Cardiac fibroblast (primary cell): ENCODE results near the gene WDR62.

Experiments
- DNase-seq, 2 donors: peaks; one replicate each; pipeline versions ENCODE4 v3.0.0 to v3.0.0-alpha.2; 2010; ENCODE audit warnings: low read depth in 2 of 2
- H3K4me3 ChIP-seq, 2 donors: replicated peaks in 1 of 2; 1 replicate in 1 of 2; 2 replicates in 1 of 2; pipeline ENCODE4 v1.5.1; 2011; ENCODE audit warnings: low read depth in 2 of 2, low read length in 2 of 2, mild to moderate bottlenecking in 2 of 2, moderate library complexity in 1 of 2
- CTCF ChIP-seq: IDR thresholded peaks from one replicate; pipeline ENCODE4 v1.5.1; 2011; ENCODE audit warnings: low read depth, mild to moderate bottlenecking, low read length, inconsistent platforms

The WDR62 gene

GRCh38 chr19:36051637-36052036 is 3.1 kb upstream of the WDR62 start:
- DNase-seq: no peak
- no peak overlapping the region for H3K4me3 ChIP-seq
- no peak for TF ChIP-seq CTCF

GRCh38 chr19:36054119-36054732 is 471 bp upstream of the WDR62 start, which contains the start of gene THAP8:
TSS of gene THAP8 (minus strand) at chr19:36054285. CDS start at chr19:36054217, 68 bp downstream.
- peak within 1 kb of the TSS; percentile 64 to 81 for H3K4me3 ChIP-seq
- TF ChIP-seq CTCF: peak; percentile 57
- peak; percentile 99 to 100 for DNase-seq

GRCh38 chr19:36058481-36059179 is 3.9 kb downstream of the WDR62 start:
- TF ChIP-seq CTCF: no peak

GRCh38 chr19:36059180-36059910 is 4.6 kb downstream of the WDR62 start:
- DNase-seq: no peak
- H3K4me3 ChIP-seq: no peak overlapping the region
- TF ChIP-seq CTCF: no peak

More at GRCh38 chr19:36058481-36059179, 3.9 kb downstream of the WDR62 start:
- DNase-seq: no peak
- H3K4me3 ChIP-seq: no peak overlapping the region

GRCh38 chr19:36060430-36060829 is 5.7 kb downstream of the WDR62 start:
- H3K4me3 ChIP-seq: no peak overlapping the region
- DNase-seq: peak; percentile 68 to 78
- TF ChIP-seq CTCF: peak; percentile 75

GRCh38 chr19:36061367-36061766 is 6.7 kb downstream of the WDR62 start:
- DNase-seq: no peak
- no peak overlapping the region for H3K4me3 ChIP-seq
- TF ChIP-seq CTCF: no peak
